T-helper 2 cell treated with Interferon-gamma antibody and Interleukin-4, amounts not matched to agents 5 μg/mL and 100 μg/mL, for 36 hours (primary cell): Measurements from ENCODE around the gene CLDN10.

ENCODE experiments used
- DNase-seq: peaks from one replicate; pipeline ENCODE4 v3.0.0; 2021; ENCODE audit warnings: low spot score
- H3K27ac Mint-ChIP-seq: one replicate; pipeline ENCODE4 v1.8.0; 2021; ENCODE audit warnings: mild to moderate bottlenecking, mixed read lengths
- H3K27me3 Mint-ChIP-seq: one replicate; pipeline ENCODE4 v1.8.0; 2021; ENCODE audit warnings: low read depth, mixed read lengths
- H3K36me3 Mint-ChIP-seq: one replicate; pipeline ENCODE4 v1.8.0; 2021; ENCODE audit warnings: low read depth, mixed read lengths
- H3K4me1 Mint-ChIP-seq: one replicate; pipeline ENCODE4 v1.8.0; 2021; ENCODE audit warnings: low read depth, mixed read lengths
- H3K4me3 Mint-ChIP-seq: one replicate; pipeline ENCODE4 v1.8.0; 2022; ENCODE audit warnings: mild to moderate bottlenecking, moderate library complexity, mixed read lengths
- H3K9me3 Mint-ChIP-seq: one replicate; pipeline ENCODE4 v1.8.0; 2021; ENCODE audit warnings: mixed read lengths

The CLDN10 gene

GRCh38 chr13:95593462-95593861, 40.9 kb downstream of the CLDN10 start:
- no peak overlapping the region for H3K27ac Mint-ChIP-seq
- no peaks in the 10 kb centered on the region for H3K9me3 Mint-ChIP-seq
- no peaks in the 10 kb centered on the region for H3K36me3 Mint-ChIP-seq
- H3K4me3 Mint-ChIP-seq = no peak overlapping the region
- H3K4me1 Mint-ChIP-seq = no peaks in the 10 kb centered on the region
- H3K27me3 Mint-ChIP-seq = peaks cover 3% of the 10 kb centered on the region
- no peak for DNase-seq

- no peaks in the 10 kb centered on the region for H3K36me3 Mint-ChIP-seq
- no peak for DNase-seq
- peaks cover 3% of the 10 kb centered on the region for H3K27me3 Mint-ChIP-seq
- H3K27ac Mint-ChIP-seq = no peak overlapping the region
- H3K9me3 Mint-ChIP-seq = no peaks in the 10 kb centered on the region
- H3K4me1 Mint-ChIP-seq = no peaks in the 10 kb centered on the region
- H3K4me3 Mint-ChIP-seq = no peak overlapping the region
These were observed 44.2 kb downstream of the CLDN10 start for GRCh38 chr13:95596701-95597100.

GRCh38 chr13:95601216-95601615, 48.7 kb downstream of the CLDN10 start:
- no peak overlapping the region for H3K27ac Mint-ChIP-seq
- no peak overlapping the region for H3K4me3 Mint-ChIP-seq
- no peaks in the 10 kb centered on the region for H3K36me3 Mint-ChIP-seq
- no peaks in the 10 kb centered on the region for H3K27me3 Mint-ChIP-seq
- H3K4me1 Mint-ChIP-seq = no peaks in the 10 kb centered on the region
- DNase-seq = no peak
- H3K9me3 Mint-ChIP-seq = no peaks in the 10 kb centered on the region

- H3K27ac Mint-ChIP-seq = no peak overlapping the region
- H3K9me3 Mint-ChIP-seq = no peaks in the 10 kb centered on the region
- no peak for DNase-seq
- H3K4me1 Mint-ChIP-seq = no peaks in the 10 kb centered on the region
- H3K4me3 Mint-ChIP-seq = no peak overlapping the region
- H3K27me3 Mint-ChIP-seq = no peaks in the 10 kb centered on the region
- H3K36me3 Mint-ChIP-seq = no peaks in the 10 kb centered on the region
These were observed 49.4 kb downstream of the CLDN10 start for GRCh38 chr13:95601906-95602305.

GRCh38 chr13:95603887-95604555, 51.5 kb downstream of the CLDN10 start:
- DNase-seq = no peak
- Mint-ChIP-seq H3K4me3 (no peak overlapping the region), H3K36me3 (no peaks in the 10 kb centered on the region), H3K27ac (no peak overlapping the region), H3K27me3 (peaks cover 4% of the 10 kb centered on the region), H3K9me3 (no peaks in the 10 kb centered on the region), H3K4me1 (no peaks in the 10 kb centered on the region)

- H3K36me3 Mint-ChIP-seq = no peaks in the 10 kb centered on the region
- no peak overlapping the region for H3K4me3 Mint-ChIP-seq
- no peaks in the 10 kb centered on the region for H3K4me1 Mint-ChIP-seq
- H3K9me3 Mint-ChIP-seq = no peaks in the 10 kb centered on the region
- peaks cover 4% of the 10 kb centered on the region for H3K27me3 Mint-ChIP-seq
- no peak overlapping the region for H3K27ac Mint-ChIP-seq
- DNase-seq = no peak
These were observed 52.0 kb downstream of the CLDN10 start for GRCh38 chr13:95604556-95604915.

- Mint-ChIP-seq H3K4me1 (no peaks in the 10 kb centered on the region), H3K36me3 (no peaks in the 10 kb centered on the region), H3K9me3 (no peaks in the 10 kb centered on the region), H3K4me3 (no peak overlapping the region), H3K27me3 (peaks cover 4% of the 10 kb centered on the region), H3K27ac (no peak overlapping the region)
- DNase-seq = no peak
These were observed 53.1 kb downstream of the CLDN10 start for GRCh38 chr13:95605448-95606125.

- no peak overlapping the region for H3K27ac Mint-ChIP-seq
- no peaks in the 10 kb centered on the region for H3K9me3 Mint-ChIP-seq
- no peaks in the 10 kb centered on the region for H3K36me3 Mint-ChIP-seq
- no peak overlapping the region for H3K4me3 Mint-ChIP-seq
- H3K4me1 Mint-ChIP-seq = no peaks in the 10 kb centered on the region
- DNase-seq = no peak
- H3K27me3 Mint-ChIP-seq = peaks cover 4% of the 10 kb centered on the region
These were observed 54.8 kb downstream of the CLDN10 start for GRCh38 chr13:95607366-95607765.

GRCh38 chr13:95608640-95609323, 56.3 kb downstream of the CLDN10 start:
- no peaks in the 10 kb centered on the region for H3K36me3 Mint-ChIP-seq
- H3K27ac Mint-ChIP-seq = no peak overlapping the region
- DNase-seq = no peak
- H3K9me3 Mint-ChIP-seq = no peaks in the 10 kb centered on the region
- H3K4me1 Mint-ChIP-seq = no peaks in the 10 kb centered on the region
- no peak overlapping the region for H3K4me3 Mint-ChIP-seq
- H3K27me3 Mint-ChIP-seq = peaks cover 4% of the 10 kb centered on the region

GRCh38 chr13:95614641-95615245, 62.2 kb downstream of the CLDN10 start:
- Mint-ChIP-seq H3K4me3 (no peak overlapping the region), H3K36me3 (no peaks in the 10 kb centered on the region), H3K9me3 (no peaks in the 10 kb centered on the region), H3K4me1 (no peaks in the 10 kb centered on the region), H3K27me3 (no peaks in the 10 kb centered on the region), H3K27ac (no peak overlapping the region)
- DNase-seq = no peak

GRCh38 chr13:95615539-95615938, 63.0 kb downstream of the CLDN10 start:
- no peak for DNase-seq
- H3K4me3 Mint-ChIP-seq = no peak overlapping the region
- H3K9me3 Mint-ChIP-seq = no peaks in the 10 kb centered on the region
- H3K36me3 Mint-ChIP-seq = no peaks in the 10 kb centered on the region
- H3K27ac Mint-ChIP-seq = no peak overlapping the region
- no peaks in the 10 kb centered on the region for H3K4me1 Mint-ChIP-seq
- peaks cover 3% of the 10 kb centered on the region for H3K27me3 Mint-ChIP-seq

GRCh38 chr13:95620030-95620824, 67.7 kb downstream of the CLDN10 start:
- DNase-seq = no peak
- H3K9me3 Mint-ChIP-seq = no peaks in the 10 kb centered on the region
- H3K27me3 Mint-ChIP-seq = peaks cover 6% of the 10 kb centered on the region
- no peak overlapping the region for H3K27ac Mint-ChIP-seq
- no peaks in the 10 kb centered on the region for H3K4me1 Mint-ChIP-seq
- H3K36me3 Mint-ChIP-seq = no peaks in the 10 kb centered on the region
- H3K4me3 Mint-ChIP-seq = no peak overlapping the region

GRCh38 chr13:95620825-95621498, 68.4 kb downstream of the CLDN10 start:
- Mint-ChIP-seq H3K4me3 (no peak overlapping the region), H3K27me3 (peaks cover 8% of the 10 kb centered on the region), H3K27ac (no peak overlapping the region), H3K9me3 (no peaks in the 10 kb centered on the region), H3K36me3 (no peaks in the 10 kb centered on the region), H3K4me1 (no peaks in the 10 kb centered on the region)
- DNase-seq = no peak
